ENCODE measurements around the gene FZD8. TPM values are rescaled to one million over a fixed set of nuclear protein-coding genes. Genes with fewer than 3 reads are reported as not detected.

The FZD8 gene
- polyA plus RNA-seq, 1 experiment: 0.55 TPM

DNA sequence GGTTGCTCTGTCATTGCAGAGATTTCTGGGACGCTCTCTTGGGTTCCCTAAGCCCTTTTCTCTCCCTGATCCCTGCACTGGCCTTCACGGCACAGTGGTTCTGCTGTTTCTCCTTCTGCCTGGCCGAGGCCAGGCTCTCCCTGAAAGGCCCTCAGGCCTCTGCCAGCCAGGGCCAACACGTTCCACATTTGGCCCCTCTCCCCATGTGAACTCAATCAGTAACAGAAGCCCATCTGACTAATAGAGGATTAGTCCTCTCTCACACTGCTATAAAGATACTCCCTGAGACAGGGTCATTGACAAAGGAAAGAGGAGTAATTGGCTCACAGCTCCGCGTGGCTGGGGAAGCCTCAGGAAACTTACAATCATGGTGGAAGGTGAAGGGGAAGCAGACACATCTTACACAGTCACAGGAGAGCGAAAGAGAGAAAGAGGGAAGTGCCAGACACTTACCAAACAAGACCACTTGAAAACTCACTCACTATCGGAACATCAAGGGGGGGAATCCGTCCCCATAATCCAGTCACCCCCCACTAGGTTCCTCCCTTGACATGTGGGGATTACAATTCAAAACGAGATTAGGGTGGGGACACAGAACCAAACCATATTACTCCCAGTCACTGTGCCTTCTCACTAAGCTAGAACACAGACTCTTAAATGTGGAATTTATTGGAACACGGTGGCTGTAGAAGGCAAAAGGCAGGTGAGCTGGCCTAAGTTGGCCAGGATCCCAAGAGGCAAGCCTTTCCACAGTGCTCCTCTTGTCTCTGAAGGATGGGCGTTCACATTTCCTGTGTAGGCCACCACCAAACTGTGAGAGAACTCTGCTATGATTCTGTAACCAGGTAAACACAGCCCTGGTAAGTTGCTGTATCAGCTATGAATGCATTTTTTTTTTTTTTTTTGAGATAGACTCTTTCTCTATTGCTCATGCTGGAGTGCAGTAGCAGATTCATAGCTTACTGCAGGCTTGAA lies 8.8 kb downstream of the FZD8 start:
- ChIA-PET POLR2A (no interaction called here), CTCF (interaction anchor here (0.7 to 9.5 kb wide), 4 partner anchors 385 to 1248 kb away, joined by 4 to 215 read pairs (median 58); no protein-coding TSS in a partner anchor)
- H3K27ac ChIP-seq (ENCODE audit: low read depth, low read length): no peak overlapping the region
- no peak overlapping the region for H3K4me3 ChIP-seq (ENCODE audit: low read depth, low read length)
- TF ChIP-seq CTCF (IDR thresholded peaks at IDR 0.05; ENCODE audit: low read depth, low read length): no peak
- DNase-seq (ENCODE audit: low read depth, low spot score): no peak
- H3K9me3 ChIP-seq (ENCODE audit: control insufficient read depth, insufficient read depth, low read length): no peaks in the 10 kb centered on the region
- H3K27me3 ChIP-seq (ENCODE audit: control insufficient read depth, insufficient read depth, low read length): no peaks in the 10 kb centered on the region

- H3K4me3 ChIP-seq (ENCODE audit: low read depth, low read length): no peak overlapping the region
- ChIA-PET POLR2A (no interaction called here), CTCF (interaction anchor here (1.0 to 9.5 kb wide), 3 partner anchors 391 to 1249 kb away, joined by 4 to 215 read pairs (median 111); no protein-coding TSS in a partner anchor)
- no peak overlapping the region for H3K27ac ChIP-seq (ENCODE audit: low read depth, low read length)
- no peak for DNase-seq (ENCODE audit: low read depth, low spot score)
- H3K27me3 ChIP-seq (ENCODE audit: control insufficient read depth, insufficient read depth, low read length): no peaks in the 10 kb centered on the region
- H3K9me3 ChIP-seq (ENCODE audit: control insufficient read depth, insufficient read depth, low read length): no peaks in the 10 kb centered on the region
- TF ChIP-seq CTCF (IDR thresholded peaks at IDR 0.05; ENCODE audit: low read depth, low read length): no peak
These were observed 10.1 kb downstream of the FZD8 start for GRCh38 chr10:35632027-35632426.

DNA sequence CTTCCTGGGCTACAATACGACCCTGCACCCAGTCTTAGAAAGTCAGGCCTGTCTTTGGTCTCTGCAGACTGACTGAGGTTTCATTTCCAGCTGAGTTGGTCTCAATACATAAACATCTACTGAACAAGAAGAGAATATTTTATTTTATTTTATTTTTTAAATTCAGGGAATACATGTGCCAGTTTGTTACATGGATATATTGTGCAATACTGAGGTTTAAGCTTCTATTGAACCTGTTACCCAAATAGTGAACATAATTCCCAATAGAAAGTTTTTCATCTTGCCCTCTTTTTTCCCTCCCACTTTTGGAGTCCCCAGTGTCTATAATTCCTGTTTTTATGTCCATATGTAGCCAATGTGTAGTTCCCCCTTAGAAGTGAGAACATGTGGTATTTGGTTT lies 10.7 kb downstream of the FZD8 start:
- no peak for DNase-seq (ENCODE audit: low read depth, low spot score)
- H3K4me3 ChIP-seq (ENCODE audit: low read depth, low read length): no peak overlapping the region
- no peaks in the 10 kb centered on the region for H3K27me3 ChIP-seq (ENCODE audit: control insufficient read depth, insufficient read depth, low read length)
- ChIA-PET CTCF (no interaction called here), POLR2A (no interaction called here)
- no peak overlapping the region for H3K27ac ChIP-seq (ENCODE audit: low read depth, low read length)
- no peak for TF ChIP-seq CTCF (IDR thresholded peaks at IDR 0.05; ENCODE audit: low read depth, low read length)
- H3K9me3 ChIP-seq (ENCODE audit: control insufficient read depth, insufficient read depth, low read length): no peaks in the 10 kb centered on the region

GRCh38 chr10:35626971-35627507 lies 15.1 kb downstream of the FZD8 start:
- DNase-seq (ENCODE audit: low read depth, low spot score): no peak
- Histone ChIP-seq H3K27me3 (ENCODE audit: control insufficient read depth, insufficient read depth, low read length) (no peaks in the 10 kb centered on the region), H3K9me3 (ENCODE audit: control insufficient read depth, insufficient read depth, low read length) (no peaks in the 10 kb centered on the region), H3K27ac (ENCODE audit: low read depth, low read length) (no peak overlapping the region), H3K4me3 (ENCODE audit: low read depth, low read length) (no peak overlapping the region)
- no peak for TF ChIP-seq CTCF (IDR thresholded peaks at IDR 0.05; ENCODE audit: low read depth, low read length)
- ChIA-PET POLR2A (no interaction called here), CTCF (interaction anchor here (1.5 to 1.6 kb wide), 2 partner anchors 9 to 1254 kb away, joined by 3 to 9 read pairs; no protein-coding TSS in a partner anchor)

GRCh38 chr10:35614312-35614711 lies 27.8 kb downstream of the FZD8 start:
- Histone ChIP-seq H3K27me3 (ENCODE audit: control insufficient read depth, insufficient read depth, low read length) (peaks cover 10% of the 10 kb centered on the region), H3K27ac (ENCODE audit: low read depth, low read length) (no peak overlapping the region), H3K4me3 (ENCODE audit: low read depth, low read length) (no peak overlapping the region), H3K9me3 (ENCODE audit: control insufficient read depth, insufficient read depth, low read length) (no peaks in the 10 kb centered on the region; the same call in 1 of the 2 replicates)
- POLR2A ChIA-PET: no interaction called here
- no peak for TF ChIP-seq CTCF (IDR thresholded peaks at IDR 0.05; ENCODE audit: low read depth, low read length)
- no peak for DNase-seq (ENCODE audit: low read depth, low spot score)
- CTCF ChIA-PET: interaction anchor here (0.5 to 5.4 kb wide), 29 partner anchors 10 to 1286 kb away, joined by 3 to 72 read pairs (median 6); no protein-coding TSS in a partner anchor

All from AG04450 (cell line).